Measurements from ENCODE around the gene RAB35.

The RAB35 gene

DNA sequence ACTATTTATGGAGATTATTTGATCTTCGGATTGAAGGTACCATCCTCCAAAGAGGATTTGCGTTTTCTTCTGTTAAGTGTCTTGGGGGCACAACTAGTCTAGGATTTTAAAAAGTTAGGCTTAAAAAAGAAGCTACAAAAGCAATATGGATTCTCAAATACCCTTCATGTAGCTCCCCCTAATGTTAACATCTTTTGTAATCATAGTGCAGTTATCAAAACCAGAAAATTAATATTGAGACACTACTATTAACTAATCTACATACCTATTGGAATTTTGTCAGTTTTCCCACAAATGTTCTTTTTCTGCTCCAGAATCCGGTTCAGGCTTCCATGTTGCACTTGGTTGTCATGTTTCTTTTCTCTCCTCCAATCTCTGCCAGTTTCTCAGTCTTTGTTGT is 65.0 kb downstream of the RAB35 start:
- no peak for TF ChIP-seq FOXP2 (optimal IDR thresholded peaks at IDR 0.05; ENCODE audit: borderline replicate concordance, extremely low read depth, extremely low read length, insufficient read depth)
- TF ChIP-seq POLR2AphosphoS5 (IDR thresholded peaks at IDR 0.05; ENCODE audit: low read depth, low read length) = no peak
- no peak for TF ChIP-seq TAF1 (IDR thresholded peaks at IDR 0.05; ENCODE audit: borderline replicate concordance, insufficient read depth, low read length)
- TF ChIP-seq, protein P1, sequence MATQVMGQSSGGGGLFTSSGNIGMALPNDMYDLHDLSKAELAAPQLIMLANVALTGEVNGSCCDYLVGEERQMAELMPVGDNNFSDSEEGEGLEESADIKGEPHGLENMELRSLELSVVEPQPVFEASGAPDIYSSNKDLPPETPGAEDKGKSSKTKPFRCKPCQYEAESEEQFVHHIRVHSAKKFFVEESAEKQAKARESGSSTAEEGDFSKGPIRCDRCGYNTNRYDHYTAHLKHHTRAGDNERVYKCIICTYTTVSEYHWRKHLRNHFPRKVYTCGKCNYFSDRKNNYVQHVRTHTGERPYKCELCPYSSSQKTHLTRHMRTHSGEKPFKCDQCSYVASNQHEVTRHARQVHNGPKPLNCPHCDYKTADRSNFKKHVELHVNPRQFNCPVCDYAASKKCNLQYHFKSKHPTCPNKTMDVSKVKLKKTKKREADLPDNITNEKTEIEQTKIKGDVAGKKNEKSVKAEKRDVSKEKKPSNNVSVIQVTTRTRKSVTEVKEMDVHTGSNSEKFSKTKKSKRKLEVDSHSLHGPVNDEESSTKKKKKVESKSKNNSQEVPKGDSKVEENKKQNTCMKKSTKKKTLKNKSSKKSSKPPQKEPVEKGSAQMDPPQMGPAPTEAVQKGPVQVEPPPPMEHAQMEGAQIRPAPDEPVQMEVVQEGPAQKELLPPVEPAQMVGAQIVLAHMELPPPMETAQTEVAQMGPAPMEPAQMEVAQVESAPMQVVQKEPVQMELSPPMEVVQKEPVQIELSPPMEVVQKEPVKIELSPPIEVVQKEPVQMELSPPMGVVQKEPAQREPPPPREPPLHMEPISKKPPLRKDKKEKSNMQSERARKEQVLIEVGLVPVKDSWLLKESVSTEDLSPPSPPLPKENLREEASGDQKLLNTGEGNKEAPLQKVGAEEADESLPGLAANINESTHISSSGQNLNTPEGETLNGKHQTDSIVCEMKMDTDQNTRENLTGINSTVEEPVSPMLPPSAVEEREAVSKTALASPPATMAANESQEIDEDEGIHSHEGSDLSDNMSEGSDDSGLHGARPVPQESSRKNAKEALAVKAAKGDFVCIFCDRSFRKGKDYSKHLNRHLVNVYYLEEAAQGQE (IDR thresholded peaks at IDR 0.05; ENCODE audit: insufficient read depth in 1 of 2, low read depth in 2 of 2, low read length in 2 of 2) = no peak
- TF ChIP-seq SIN3A (IDR thresholded peaks at IDR 0.05; ENCODE audit: borderline replicate concordance, insufficient read depth, low read length) = no peak

DNA sequence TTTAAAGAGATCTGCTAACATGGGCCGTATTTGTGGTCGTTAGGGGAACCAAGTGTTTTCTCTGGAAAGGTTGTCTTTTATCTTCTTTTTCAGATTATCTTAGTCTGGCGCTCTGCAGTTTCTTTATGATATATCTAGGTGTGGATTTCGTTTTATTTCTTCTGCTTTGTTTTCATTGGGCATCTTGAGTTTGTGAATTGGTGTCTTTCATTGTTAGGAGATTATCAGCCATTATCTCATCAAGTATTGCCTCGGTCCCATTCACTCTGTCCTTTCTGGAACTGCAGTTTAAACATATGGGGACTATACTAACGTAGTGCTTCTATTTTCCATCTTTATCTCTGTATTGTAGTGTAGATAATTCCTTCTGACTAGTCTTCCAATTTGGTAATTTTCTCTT is 67.1 kb downstream of the RAB35 start:
- TF ChIP-seq, protein P1 (IDR thresholded peaks at IDR 0.05; ENCODE audit: insufficient read depth in 1 of 2, low read depth in 2 of 2, low read length in 2 of 2) = no peak
- TF ChIP-seq POLR2AphosphoS5 (IDR thresholded peaks at IDR 0.05; ENCODE audit: low read depth, low read length) (no peak), FOXP2 (optimal IDR thresholded peaks at IDR 0.05; ENCODE audit: borderline replicate concordance, extremely low read depth, extremely low read length, insufficient read depth) (no peak), TAF1 (IDR thresholded peaks at IDR 0.05; ENCODE audit: borderline replicate concordance, insufficient read depth, low read length) (no peak), SIN3A (IDR thresholded peaks at IDR 0.05; ENCODE audit: borderline replicate concordance, insufficient read depth, low read length) (no peak)

DNA sequence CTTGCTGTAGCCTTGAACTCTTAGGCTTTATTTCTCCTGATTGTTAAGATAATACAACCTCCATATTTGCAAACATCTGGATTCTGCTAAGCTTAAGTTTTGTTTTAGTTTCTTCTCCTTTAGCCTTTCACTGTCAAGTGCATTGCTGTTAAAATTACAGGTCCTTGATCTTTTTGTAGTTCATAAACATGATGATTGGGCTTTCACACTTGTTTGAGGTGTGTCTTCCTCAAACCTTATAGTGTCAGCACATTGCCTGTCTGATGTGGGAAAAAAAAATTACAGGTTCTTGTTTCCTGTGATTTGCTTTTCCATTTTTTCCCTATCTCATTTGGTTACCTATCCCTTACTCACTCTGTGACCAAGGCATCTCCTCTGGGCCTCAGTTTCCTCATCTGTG is 68.3 kb downstream of the RAB35 start:
- no peak for TF ChIP-seq SIN3A (IDR thresholded peaks at IDR 0.05; ENCODE audit: borderline replicate concordance, insufficient read depth, low read length)
- TF ChIP-seq POLR2AphosphoS5 (IDR thresholded peaks at IDR 0.05; ENCODE audit: low read depth, low read length) = no peak
- no peak for TF ChIP-seq TAF1 (IDR thresholded peaks at IDR 0.05; ENCODE audit: borderline replicate concordance, insufficient read depth, low read length)
- TF ChIP-seq FOXP2 (optimal IDR thresholded peaks at IDR 0.05; ENCODE audit: borderline replicate concordance, extremely low read depth, extremely low read length, insufficient read depth) = no peak
- TF ChIP-seq, protein P1 (IDR thresholded peaks at IDR 0.05; ENCODE audit: insufficient read depth in 1 of 2, low read depth in 2 of 2, low read length in 2 of 2) = no peak

DNA sequence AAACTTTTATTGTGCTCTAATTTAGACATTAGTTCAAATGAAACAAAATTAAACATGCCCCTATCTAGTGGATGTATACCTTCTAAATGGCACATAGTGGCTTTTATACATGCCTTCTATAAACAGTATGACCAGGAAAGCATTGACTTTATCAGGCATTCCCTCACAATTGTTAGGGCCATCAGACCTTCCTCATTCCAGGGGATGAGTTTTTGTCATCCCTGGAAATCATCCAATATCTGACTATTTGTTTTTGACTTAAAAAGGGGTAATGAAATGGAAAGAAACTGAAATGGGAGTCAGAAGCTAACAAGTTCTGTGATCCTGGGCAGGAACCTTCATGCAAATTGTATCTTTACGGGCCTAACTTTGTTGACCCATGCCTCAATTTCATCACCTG is 69.5 kb downstream of the RAB35 start:
- TF ChIP-seq POLR2AphosphoS5 (IDR thresholded peaks at IDR 0.05; ENCODE audit: low read depth, low read length) (no peak), FOXP2 (optimal IDR thresholded peaks at IDR 0.05; ENCODE audit: borderline replicate concordance, extremely low read depth, extremely low read length, insufficient read depth) (no peak), SIN3A (IDR thresholded peaks at IDR 0.05; ENCODE audit: borderline replicate concordance, insufficient read depth, low read length) (no peak), TAF1 (IDR thresholded peaks at IDR 0.05; ENCODE audit: borderline replicate concordance, insufficient read depth, low read length) (no peak)
- TF ChIP-seq, protein P1 (IDR thresholded peaks at IDR 0.05; ENCODE audit: insufficient read depth in 1 of 2, low read depth in 2 of 2, low read length in 2 of 2) = no peak

Measured in PFSK-1 (cell line).